Mesendoderm (in vitro differentiated cells): ENCODE data around the gene HMGCR.
A peak's percentile ranks its signal among the peaks of the same experiment; 100 is the strongest.

Experiments
- DNase-seq: peaks from one replicate; pipeline ENCODE4 v3.0.0; 2013
- H2AK5ac ChIP-seq: 2 replicates; pipeline ENCODE4 v1.6.1; 2013; ENCODE audit warnings: low read length, inconsistent platforms
- H2BK120ac ChIP-seq: 2 replicates; pipeline ENCODE4 v1.6.1; 2013; ENCODE audit warnings: low read depth, mild to moderate bottlenecking, low read length, moderate library complexity, mixed read lengths
- H2BK15ac ChIP-seq: replicated peaks from 2 replicates; pipeline ENCODE4 v1.6.1; 2013; ENCODE audit warnings: low read depth, mild to moderate bottlenecking, moderate library complexity
- H2BK5ac ChIP-seq: 2 replicates; pipeline ENCODE4 v1.6.1; 2013; ENCODE audit warnings: low read length, inconsistent platforms
- H3K18ac ChIP-seq: 2 replicates; pipeline ENCODE4 v1.6.1; 2013; ENCODE audit warnings: mild to moderate bottlenecking, low read length, mixed read lengths
- H3K23ac ChIP-seq: one replicate; pipeline ENCODE4 v1.6.1; 2013; ENCODE audit warnings: low read length
- H3K27ac ChIP-seq: 2 replicates; pipeline ENCODE4 v1.5.1; 2013; ENCODE audit warnings: low read depth, mild to moderate bottlenecking, inconsistent platforms, low read length, moderate library complexity
- H3K27me3 ChIP-seq: 2 replicates; pipeline ENCODE4 v1.6.1; 2013; ENCODE audit warnings: low read length, control low read depth, mild to moderate bottlenecking, inconsistent platforms; ENCODE audit not compliant: insufficient read depth, poor library complexity
- H3K36me3 ChIP-seq: 2 replicates; pipeline ENCODE4 v1.6.1; 2013; ENCODE audit warnings: low read length, inconsistent platforms; ENCODE audit not compliant: control insufficient read depth, insufficient read depth
- H3K4ac ChIP-seq: one replicate; pipeline ENCODE4 v1.6.1; 2013; ENCODE audit warnings: low read depth, mild to moderate bottlenecking, low read length, moderate library complexity
- H3K4me1 ChIP-seq: 2 replicates; pipeline ENCODE4 v1.6.1; 2013; ENCODE audit warnings: low read depth, low read length, inconsistent platforms; ENCODE audit not compliant: control insufficient read depth
- H3K4me2 ChIP-seq: 2 replicates; pipeline ENCODE4 v1.6.1; 2013; ENCODE audit warnings: low read length
- H3K4me3 ChIP-seq: 2 replicates; pipeline ENCODE4 v1.5.1; 2013; ENCODE audit warnings: mild to moderate bottlenecking, low read length
- H3K56ac ChIP-seq: one replicate; pipeline ENCODE4 v1.6.1; 2013; ENCODE audit warnings: low read length
- H3K79me1 ChIP-seq: 2 replicates; pipeline ENCODE4 v1.6.1; 2013; ENCODE audit warnings: low read length, inconsistent platforms
- H3K79me2 ChIP-seq: 2 replicates; pipeline ENCODE4 v1.6.1; 2013; ENCODE audit warnings: mild to moderate bottlenecking, low read length; ENCODE audit not compliant: control insufficient read depth, insufficient read depth
- H3K9ac ChIP-seq: 2 replicates; pipeline ENCODE4 v1.6.1; 2013; ENCODE audit warnings: low read length, inconsistent platforms
- H4K5ac ChIP-seq: one replicate; pipeline ENCODE4 v1.6.1; 2013; ENCODE audit warnings: low read length
- H4K8ac ChIP-seq: one replicate; pipeline ENCODE4 v1.6.1; 2013; ENCODE audit warnings: low read depth, mild to moderate bottlenecking, control low read depth, low read length, moderate library complexity
- WGBS: extraction: QIAGEN DNeasy Blood & Tissue Kit; methylation state at CpG from one replicate; pipeline ENCODE4 v1.1.7; 2013; ENCODE audit warnings: low lambda C conversion rate, missing lambda C conversion rate; ENCODE audit not compliant: insufficient coverage; ENCODE audit errors: extremely low coverage; 5-methylcytosine and 5-hydroxymethylcytosine counted together

Gene HMGCR

GRCh38 chr5:75335486-75335885 is 1.5 kb upstream of the HMGCR start:
- no peak overlapping the region for H3K9ac ChIP-seq
- peaks cover 29% of the 10 kb centered on the region for H3K79me2 ChIP-seq
- H3K4me3 ChIP-seq = no peak overlapping the region
- WGBS = no CpG with 5 or more reads among the region's 2 CpGs
- H3K23ac ChIP-seq = no peak overlapping the region
- no peak overlapping the region for H3K56ac ChIP-seq
- H4K8ac ChIP-seq = no peak overlapping the region
- no peaks in the 10 kb centered on the region for H3K4me1 ChIP-seq
- no peak overlapping the region for H4K5ac ChIP-seq
- no peak overlapping the region for H3K4me2 ChIP-seq
- H3K27ac ChIP-seq = no peak overlapping the region
- H3K27me3 ChIP-seq = no peaks in the 10 kb centered on the region
- peak overlapping the region; percentile 80 for H2BK15ac ChIP-seq
- H3K4ac ChIP-seq = no peak overlapping the region
- no peak overlapping the region for H3K18ac ChIP-seq
- H2AK5ac ChIP-seq = no peak overlapping the region
- no peaks in the 10 kb centered on the region for H3K36me3 ChIP-seq
- no peak overlapping the region for H2BK5ac ChIP-seq
- DNase-seq = no peak
- H3K79me1 ChIP-seq = no peaks in the 10 kb centered on the region
- H2BK120ac ChIP-seq = no peak overlapping the region

- H3K56ac ChIP-seq = peak overlapping the region; percentile 95
- H3K9ac ChIP-seq = peak overlapping the region; percentile 92
- H2BK5ac ChIP-seq = peak overlapping the region; percentile 71
- 100% methylated on average over 2 of the region's 12 CpGs for WGBS
- no peak overlapping the region for H2AK5ac ChIP-seq
- H4K5ac ChIP-seq = no peak overlapping the region
- H3K79me2 ChIP-seq = peaks cover 34% of the 10 kb centered on the region
- H3K4ac ChIP-seq = peak overlapping the region; percentile 19
- H3K23ac ChIP-seq = no peak overlapping the region
- H4K8ac ChIP-seq = no peak overlapping the region
- no peaks in the 10 kb centered on the region for H3K4me1 ChIP-seq
- H3K79me1 ChIP-seq = no peaks in the 10 kb centered on the region
- H3K27me3 ChIP-seq = no peaks in the 10 kb centered on the region
- no peaks in the 10 kb centered on the region for H3K36me3 ChIP-seq
- H2BK120ac ChIP-seq = peak overlapping the region; percentile 6
- H2BK15ac ChIP-seq = peak overlapping the region; percentile 59
- peak; percentile 86 for DNase-seq
- H3K18ac ChIP-seq = peak overlapping the region; percentile 46
- peak overlapping the region; percentile 89 for H3K4me2 ChIP-seq
- peak overlapping the region; percentile 89 for H3K27ac ChIP-seq
- peak overlapping the region; percentile 68 for H3K4me3 ChIP-seq
Measured at GRCh38 chr5:75335952-75336614, 937 bp upstream of the HMGCR start.

GRCh38 chr5:75337366-75338021 is 474 bp downstream of the HMGCR start:
- Histone ChIP-seq H3K4ac (peak overlapping the region; percentile 89), H2BK120ac (peak overlapping the region; percentile 88), H3K4me3 (peak overlapping the region; percentile 94), H4K5ac (no peak overlapping the region), H2AK5ac (no peak overlapping the region), H3K79me2 (peaks cover 47% of the 10 kb centered on the region), H3K23ac (no peak overlapping the region), H3K9ac (peak overlapping the region; percentile 78), H3K27ac (peak overlapping the region; percentile 89), H3K4me1 (no peaks in the 10 kb centered on the region), H3K27me3 (no peaks in the 10 kb centered on the region), H2BK5ac (peak overlapping the region; percentile 65), H2BK15ac (no peak overlapping the region), H3K79me1 (no peaks in the 10 kb centered on the region), H4K8ac (no peak overlapping the region), H3K56ac (peak overlapping the region; percentile 90), H3K4me2 (peak overlapping the region; percentile 32), H3K18ac (peak overlapping the region; percentile 91), H3K36me3 (no peaks in the 10 kb centered on the region)
- peak; percentile 29 for DNase-seq
- WGBS = no CpG with 5 or more reads among the region's 50 CpGs

- no CpG with 5 or more reads among the region's 2 CpGs for WGBS
Measured at GRCh38 chr5:75338408-75338807, 1.4 kb downstream of the HMGCR start.

GRCh38 chr5:75340714-75341478 is 3.9 kb downstream of the HMGCR start:
- no peaks in the 10 kb centered on the region for H3K36me3 ChIP-seq

More at GRCh38 chr5:75338408-75338807, 1.4 kb downstream of the HMGCR start:
- Histone ChIP-seq H4K8ac (no peak overlapping the region), H3K27ac (no peak overlapping the region), H3K4me3 (peak overlapping the region; percentile 94), H3K4ac (no peak overlapping the region), H4K5ac (no peak overlapping the region), H3K4me2 (peak overlapping the region; percentile 76), H3K9ac (peak overlapping the region; percentile 78), H2BK15ac (no peak overlapping the region), H3K4me1 (no peaks in the 10 kb centered on the region), H3K79me1 (no peaks in the 10 kb centered on the region), H3K27me3 (no peaks in the 10 kb centered on the region), H2BK5ac (no peak overlapping the region), H3K23ac (no peak overlapping the region), H3K79me2 (peaks cover 54% of the 10 kb centered on the region), H3K18ac (no peak overlapping the region), H3K56ac (peak overlapping the region; percentile 90), H3K36me3 (no peaks in the 10 kb centered on the region), H2AK5ac (no peak overlapping the region), H2BK120ac (no peak overlapping the region)
- no peak for DNase-seq

More at GRCh38 chr5:75340714-75341478, 3.9 kb downstream of the HMGCR start:
- Histone ChIP-seq H3K4me2 (no peak overlapping the region), H4K5ac (no peak overlapping the region), H2AK5ac (no peak overlapping the region), H2BK120ac (no peak overlapping the region), H3K4me3 (no peak overlapping the region), H3K9ac (no peak overlapping the region), H4K8ac (no peak overlapping the region), H3K23ac (no peak overlapping the region), H3K27me3 (no peaks in the 10 kb centered on the region), H3K79me1 (no peaks in the 10 kb centered on the region), H3K27ac (no peak overlapping the region), H3K56ac (no peak overlapping the region), H3K4me1 (no peaks in the 10 kb centered on the region), H2BK5ac (no peak overlapping the region), H3K18ac (no peak overlapping the region), H2BK15ac (no peak overlapping the region), H3K79me2 (peaks cover 58% of the 10 kb centered on the region), H3K4ac (no peak overlapping the region)
- peak; percentile 46 for DNase-seq
- WGBS = no CpG with 5 or more reads among the region's 3 CpGs
